Esophagus muscularis mucosa (tissue), 4 donors: ENCODE results near the gene PITPNM1. TPM values are rescaled to one million over a fixed set of nuclear protein-coding genes. Genes with fewer than 3 reads are reported as not detected.

Experiments used
- DNase-seq: peaks from one replicate; pipeline ENCODE4 v3.0.0-alpha.2; 2017; ENCODE audit errors: extremely low spot score
- H3K27ac ChIP-seq, 4 donors: fragments of 200-600 bp; sonication (generic); replicated peaks in 1 of 4; 1 replicate in 3 of 4; 2 replicates in 1 of 4; pipeline ENCODE4 v1.5.1; 2016 to 2019; ENCODE audit warnings: mild to moderate bottlenecking in 1 of 4
- H3K27me3 ChIP-seq, 4 donors: fragments of 200-600 bp; sonication (generic); one replicate each; pipeline versions ENCODE4 v1.5.1 to v1.6.0; 2016 to 2019
- H3K36me3 ChIP-seq, 4 donors: fragments of 200-600 bp; sonication (generic); one replicate each; pipeline ENCODE4 v1.5.1; 2016 to 2019
- H3K4me1 ChIP-seq, 4 donors: fragments of 200-600 bp; sonication (generic); one replicate each; pipeline ENCODE4 v1.5.1; 2016 to 2019
- H3K4me3 ChIP-seq, 4 donors: fragments of 200-600 bp; sonication (generic); 1 replicate in 2 of 4; 2 replicates in 2 of 4; pipeline ENCODE4 v1.5.1; 2016 to 2019; ENCODE audit warnings: mild to moderate bottlenecking in 4 of 4, moderate library complexity in 1 of 4
- H3K9me3 ChIP-seq, 4 donors: fragments of 200-600 bp; sonication (generic); 1 replicate in 3 of 4; 2 replicates in 1 of 4; pipeline ENCODE4 v1.5.1; 2016 to 2019
- EP300 ChIP-seq: sonication (generic); formaldehyde crosslinking; IDR thresholded peaks from one replicate; pipeline ENCODE4 v1.6.1; 2017; ENCODE audit warnings: antibody characterized with exemption
- POLR2A ChIP-seq: fragments of 450-650 bp; IDR thresholded peaks from one replicate; pipeline ENCODE4 v1.6.1; 2017; ENCODE audit warnings: antibody characterized with exemption, moderate library complexity, mild to moderate bottlenecking, low read depth
- POLR2AphosphoS5 ChIP-seq, 2 donors: sonication (generic); formaldehyde crosslinking; IDR thresholded peaks; one replicate each; pipeline ENCODE4 v1.6.1; 2017; ENCODE audit warnings: antibody characterized with exemption in 2 of 2
- WGBS: methylation state at CpG from one replicate; pipeline ENCODE4 v1.1.5; 2018; 5-methylcytosine and 5-hydroxymethylcytosine counted together
- intact Hi-C: fragments of 100-400 bp; cut with DNase I; formaldehyde crosslinking; loops from one replicate; pipeline ENCODE4 v1.15.1; 2023
- total RNA-seq, 4 donors: library from RNA; depleted of rRNA; stranded (reverse); fragments of >200 nt; gene quantifications; one replicate each; pipeline versions ENCODE4 v1.1.0 to v1.2.1, GENCODE V29; 2016
- TF ChIP-seq, protein P1 (sequence below), 3 experiments: fragments of 200-600 bp in 2 of 3; fragments of 450-650 bp in 1 of 3; sonication (generic) in 2 of 3; IDR thresholded peaks; one replicate each; pipeline ENCODE4 v1.5.1; 2017 to 2019; ENCODE audit warnings: antibody characterized with exemption in 3 of 3, mild to moderate bottlenecking in 2 of 3, moderate library complexity in 1 of 3

The PITPNM1 gene
- total RNA-seq, 4 donors from 2014 or later = 11.6 to 23.6 (median 15.3) TPM

DNA sequence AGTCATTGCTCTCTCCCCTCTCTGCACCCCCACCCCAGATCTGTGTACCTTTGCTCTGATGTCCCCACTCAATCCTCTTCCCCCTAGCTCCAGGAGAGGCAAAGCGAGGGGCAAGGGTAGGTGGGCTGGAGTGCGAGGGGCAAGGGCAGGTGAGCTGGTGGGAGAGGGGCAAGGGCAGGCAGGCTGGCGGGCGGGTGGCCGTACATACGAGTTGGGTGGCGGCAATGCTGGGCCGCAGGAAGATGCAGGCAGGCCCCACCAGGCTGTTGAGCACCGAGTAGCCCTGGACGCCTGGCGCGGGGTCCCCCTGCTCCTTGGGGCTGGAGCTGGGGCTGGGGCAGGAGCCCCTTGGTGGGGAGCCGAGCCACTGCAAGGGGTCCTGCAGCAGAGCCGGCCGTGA, 17.2 kb upstream of the PITPNM1 start:
- Histone ChIP-seq H3K27ac (no peak overlapping the region), H3K4me1 (no peaks in the 10 kb centered on the region), H3K27me3 (peaks cover 0 to 27% (median 0%) of the 10 kb centered on the region in 4 donors), H3K36me3 (no peaks in the 10 kb centered on the region), H3K9me3 (no peaks in the 10 kb centered on the region), H3K4me3 (no peak overlapping the region)
- no peak for DNase-seq
- TF ChIP-seq EP300 = no peak
- no peak for TF ChIP-seq POLR2A
- TF ChIP-seq, protein P1, sequence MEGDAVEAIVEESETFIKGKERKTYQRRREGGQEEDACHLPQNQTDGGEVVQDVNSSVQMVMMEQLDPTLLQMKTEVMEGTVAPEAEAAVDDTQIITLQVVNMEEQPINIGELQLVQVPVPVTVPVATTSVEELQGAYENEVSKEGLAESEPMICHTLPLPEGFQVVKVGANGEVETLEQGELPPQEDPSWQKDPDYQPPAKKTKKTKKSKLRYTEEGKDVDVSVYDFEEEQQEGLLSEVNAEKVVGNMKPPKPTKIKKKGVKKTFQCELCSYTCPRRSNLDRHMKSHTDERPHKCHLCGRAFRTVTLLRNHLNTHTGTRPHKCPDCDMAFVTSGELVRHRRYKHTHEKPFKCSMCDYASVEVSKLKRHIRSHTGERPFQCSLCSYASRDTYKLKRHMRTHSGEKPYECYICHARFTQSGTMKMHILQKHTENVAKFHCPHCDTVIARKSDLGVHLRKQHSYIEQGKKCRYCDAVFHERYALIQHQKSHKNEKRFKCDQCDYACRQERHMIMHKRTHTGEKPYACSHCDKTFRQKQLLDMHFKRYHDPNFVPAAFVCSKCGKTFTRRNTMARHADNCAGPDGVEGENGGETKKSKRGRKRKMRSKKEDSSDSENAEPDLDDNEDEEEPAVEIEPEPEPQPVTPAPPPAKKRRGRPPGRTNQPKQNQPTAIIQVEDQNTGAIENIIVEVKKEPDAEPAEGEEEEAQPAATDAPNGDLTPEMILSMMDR (IDR thresholded peaks at IDR 0.05) = no peak
- intact Hi-C loops = no loop called here
- WGBS = 92% methylated on average over 12 of the region's 15 CpGs

DNA sequence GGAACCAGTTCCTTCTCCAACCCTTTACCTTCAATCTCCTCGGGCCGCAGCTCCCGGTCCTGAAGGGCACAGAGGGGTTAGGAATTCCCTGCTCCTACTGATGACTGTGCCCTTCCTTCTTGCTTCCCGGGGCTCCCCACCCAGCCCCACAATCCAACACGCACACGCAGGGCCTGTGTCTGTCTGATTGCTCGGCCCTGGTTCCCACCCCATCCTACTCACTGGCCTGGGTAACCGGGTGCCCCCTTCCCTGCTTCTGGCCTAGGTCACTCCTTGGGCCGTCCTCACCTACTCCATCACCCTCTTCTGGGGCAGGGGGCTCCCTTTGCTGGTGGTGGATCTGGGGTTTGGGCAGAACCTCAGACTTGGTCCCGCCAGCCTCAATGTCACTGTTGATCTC, 16.8 kb upstream of the PITPNM1 start:
- H3K4me1 ChIP-seq = no peaks in the 10 kb centered on the region
- peaks cover 0 to 27% (median 0%) of the 10 kb centered on the region in 4 donors for H3K27me3 ChIP-seq
- H3K27ac ChIP-seq = no peak overlapping the region
- no peak for DNase-seq
- TF ChIP-seq EP300 = no peak
- no peak for TF ChIP-seq POLR2A
- TF ChIP-seq, protein P1 (IDR thresholded peaks at IDR 0.05) = no peak
- TF ChIP-seq POLR2AphosphoS5 (IDR thresholded peaks at IDR 0.05) = no peak
- intact Hi-C loops = no loop called here
- 69% methylated on average over 9 of the region's 10 CpGs for WGBS
- no peaks in the 10 kb centered on the region for H3K36me3 ChIP-seq
- no peak overlapping the region for H3K4me3 ChIP-seq
- no peaks in the 10 kb centered on the region for H3K9me3 ChIP-seq

DNA sequence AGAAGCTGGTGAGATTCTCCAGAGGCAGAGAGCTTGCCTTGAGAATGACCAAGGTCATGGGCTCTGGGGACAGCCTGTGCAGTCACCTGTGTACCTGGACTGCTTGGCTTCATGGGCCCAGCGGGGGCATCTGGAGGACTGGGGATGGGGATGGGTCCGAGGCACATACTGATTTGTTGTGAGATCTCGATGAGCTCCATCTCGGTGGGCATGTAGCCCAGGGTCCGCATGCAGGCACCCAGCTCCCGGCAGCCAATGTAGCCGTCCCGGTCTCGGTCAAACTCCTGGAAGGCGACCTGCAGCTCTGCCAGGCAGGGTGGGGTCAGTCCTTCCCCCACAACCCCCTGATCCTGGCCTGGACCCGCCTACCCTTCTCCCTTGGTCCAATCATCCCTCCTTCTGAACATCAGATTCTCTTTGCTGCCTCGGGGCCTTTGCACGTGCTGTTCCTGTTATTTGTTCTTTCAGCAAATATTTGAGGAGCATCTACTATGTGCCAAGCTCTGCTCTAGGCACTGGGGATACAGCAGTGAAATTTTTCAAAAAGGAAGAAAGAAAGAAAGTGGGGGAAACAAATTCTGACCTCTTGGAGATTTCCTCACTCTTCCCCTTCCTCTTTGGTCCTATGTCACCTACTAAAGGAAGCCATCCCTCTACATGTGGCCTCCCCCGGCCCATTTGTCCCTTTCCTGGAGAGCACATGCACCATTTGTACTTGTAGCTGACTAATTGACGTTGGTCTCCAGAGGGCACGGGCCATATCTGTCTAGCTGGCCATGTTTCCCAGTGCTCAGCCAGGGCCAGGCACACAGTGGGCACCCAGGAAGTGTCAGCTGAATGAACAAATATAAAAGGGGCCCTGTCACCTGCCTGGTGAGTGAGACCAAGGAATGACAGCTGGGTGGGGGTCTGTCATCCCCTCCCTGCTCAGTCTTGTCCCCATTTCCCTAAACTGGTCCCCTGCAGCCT, 16.0 kb upstream of the PITPNM1 start:
- H3K4me1 ChIP-seq = no peaks in the 10 kb centered on the region
- no peak overlapping the region for H3K4me3 ChIP-seq
- no peak for DNase-seq
- WGBS = 80% methylated on average over 12 of the region's 16 CpGs
- intact Hi-C loops = no loop called here
- no peak overlapping the region for H3K27ac ChIP-seq
- no peaks in the 10 kb centered on the region for H3K36me3 ChIP-seq
- peaks cover 0 to 27% (median 0%) of the 10 kb centered on the region in 4 donors for H3K27me3 ChIP-seq
- TF ChIP-seq POLR2A = no peak
- TF ChIP-seq POLR2AphosphoS5 (IDR thresholded peaks at IDR 0.05) = no peak
- TF ChIP-seq, protein P1 (IDR thresholded peaks at IDR 0.05) = no peak
- TF ChIP-seq EP300 = no peak
- H3K9me3 ChIP-seq = no peaks in the 10 kb centered on the region

DNA sequence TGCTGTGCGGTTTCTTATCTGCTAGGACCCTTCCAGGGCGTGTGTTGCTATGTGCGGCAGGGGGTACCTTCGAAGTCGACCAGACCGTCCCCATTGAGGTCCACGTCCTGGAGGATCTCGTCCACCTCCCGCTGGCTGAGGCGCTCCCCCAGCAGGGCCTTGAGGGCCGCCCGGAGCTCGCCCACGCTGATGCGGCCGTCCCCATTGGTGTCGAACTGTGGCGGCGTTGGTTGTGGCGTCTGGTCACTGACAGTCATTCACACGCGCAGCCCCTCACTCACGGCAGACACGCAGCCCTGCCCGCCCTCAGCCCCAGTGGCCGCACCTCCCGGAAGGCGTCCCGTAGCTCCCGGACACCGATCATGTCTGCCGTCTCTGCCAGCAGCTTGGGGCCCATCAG, 14.6 kb upstream of the PITPNM1 start:
- Histone ChIP-seq H3K36me3 (no peaks in the 10 kb centered on the region), H3K9me3 (no peaks in the 10 kb centered on the region), H3K4me3 (no peak overlapping the region), H3K27me3 (peaks cover 0 to 20% (median 0%) of the 10 kb centered on the region in 4 donors), H3K4me1 (no peaks in the 10 kb centered on the region), H3K27ac (no peak overlapping the region)
- WGBS = 87% methylated on average over 20 of the region's 32 CpGs
- TF ChIP-seq EP300 (no peak), POLR2AphosphoS5 (IDR thresholded peaks at IDR 0.05) (no peak), POLR2A (no peak)
- TF ChIP-seq, protein P1 (IDR thresholded peaks at IDR 0.05) = no peak
- DNase-seq = no peak
- intact Hi-C loops = no loop called here
